ENCODE data around the gene IKBIP. TPM values are rescaled to one million over a fixed set of nuclear protein-coding genes. Genes with fewer than 3 reads are reported as not detected.

Gene IKBIP
- polyA plus RNA-seq (ENCODE audit: insufficient read length), result 25.0 TPM
- long read RNA-seq, donor 1, transcript IKBIP-201 (3 exons, 3,189 nt), result minor isoform, 10 of 27 reads
- long read RNA-seq, donor 1, transcript IKBIP-202 (3 exons, 1,645 nt), result major isoform, 15 of 27 reads
- long read RNA-seq, donor 1, partial matches to known transcripts, result 0 of 27 reads
- long read RNA-seq, donor 1, other reads (novel, unspliced or antisense), result 0 of 27 reads
- long read RNA-seq, donor 2, transcript IKBIP-202 (3 exons, 1,645 nt), result major isoform, 14 of 20 reads
- long read RNA-seq, donor 2, partial matches to known transcripts, result 0 of 20 reads
- long read RNA-seq, donor 2, other reads (novel, unspliced or antisense), result 0 of 20 reads
- long read RNA-seq, donor 3, transcript IKBIP-202 (3 exons, 1,645 nt), result major isoform, 5 of 13 reads
- long read RNA-seq, donor 3, partial matches to known transcripts, result 0 of 13 reads
- long read RNA-seq, donor 3, other reads (novel, unspliced or antisense), result 0 of 13 reads
- long read RNA-seq, donor 4, partial matches to known transcripts, result 0 of 4 reads
- long read RNA-seq, donor 4, other reads (novel, unspliced or antisense), result 0 of 4 reads
- long read RNA-seq, donor 5, transcript IKBIP-201 (3 exons, 3,189 nt), result minor isoform, 7 of 23 reads
- long read RNA-seq, donor 5, transcript IKBIP-202 (3 exons, 1,645 nt), result major isoform, 9 of 23 reads
- long read RNA-seq, donor 5, transcript IKBIP-203 (2 exons, 1,368 nt), result minor isoform, 7 of 23 reads
- long read RNA-seq, donor 5, partial matches to known transcripts, result 0 of 23 reads
- long read RNA-seq, donor 5, other reads (novel, unspliced or antisense), result 0 of 23 reads
- long read RNA-seq, donor 6, transcript IKBIP-201 (3 exons, 3,189 nt), result major isoform, 13 of 30 reads
- long read RNA-seq, donor 6, transcript IKBIP-203 (2 exons, 1,368 nt), result minor isoform, 10 of 30 reads
- long read RNA-seq, donor 6, transcript IKBIP-202 (3 exons, 1,645 nt), result minor isoform, 7 of 30 reads
- long read RNA-seq, donor 6, partial matches to known transcripts, result 0 of 30 reads
- long read RNA-seq, donor 6, other reads (novel, unspliced or antisense), result 0 of 30 reads
- long read RNA-seq, donor 7, transcript IKBIP-202 (3 exons, 1,645 nt), result minor isoform, 13 of 37 reads
- long read RNA-seq, donor 7, transcript IKBIP-201 (3 exons, 3,189 nt), result major isoform, 14 of 37 reads
- long read RNA-seq, donor 7, transcript IKBIP-203 (2 exons, 1,368 nt), result minor isoform, 10 of 37 reads
- long read RNA-seq, donor 7, partial matches to known transcripts, result 0 of 37 reads
- long read RNA-seq, donor 7, other reads (novel, unspliced or antisense), result 0 of 37 reads
- long read RNA-seq, donor 8, transcript IKBIP-202 (3 exons, 1,645 nt), result major isoform, 5 of 12 reads
- long read RNA-seq, donor 8, transcript IKBIP-201 (3 exons, 3,189 nt), result major isoform, 5 of 12 reads
- long read RNA-seq, donor 8, partial matches to known transcripts, result 0 of 12 reads
- long read RNA-seq, donor 8, other reads (novel, unspliced or antisense), result 0 of 12 reads

- peak; percentile 96 for DNase-seq
Observed at GRCh38 chr12:98644712-98645571, at the start of gene IKBIP, which contains the start of gene APAF1. IKBIP (minus strand) TSS chr12:98644788; CDS start chr12:98644701, 87 bp downstream. APAF1 (plus strand) TSS chr12:98645290; CDS start chr12:98648360, 3,070 bp downstream.

- DNase-seq, result no peak
Observed at GRCh38 chr12:98691351-98691750, 46.8 kb upstream of the IKBIP start.

- DNase-seq, result no peak
Observed at GRCh38 chr12:98686603-98687002, 42.0 kb upstream of the IKBIP start.

- DNase-seq, result no peak
Observed at GRCh38 chr12:98684199-98684598, 39.6 kb upstream of the IKBIP start.

GRCh38 chr12:98679611-98680005 lies 35.0 kb upstream of the IKBIP start:
- no peak for DNase-seq

GRCh38 chr12:98678946-98679610 lies 34.5 kb upstream of the IKBIP start:
- DNase-seq, result no peak

- no peak for DNase-seq
Observed at GRCh38 chr12:98678236-98678945, 33.8 kb upstream of the IKBIP start.

- DNase-seq, result no peak
Observed at GRCh38 chr12:98674841-98675240, 30.3 kb upstream of the IKBIP start.

GRCh38 chr12:98671459-98671858 lies 26.9 kb upstream of the IKBIP start:
- DNase-seq, result no peak

- DNase-seq, result no peak
Observed at GRCh38 chr12:98669751-98670150, 25.2 kb upstream of the IKBIP start.

GRCh38 chr12:98660521-98660920 lies 15.9 kb upstream of the IKBIP start:
- DNase-seq, result no peak

GRCh38 chr12:98656289-98657101 lies 11.9 kb upstream of the IKBIP start:
- no peak for DNase-seq

GRCh38 chr12:98653866-98654493 lies 9.4 kb upstream of the IKBIP start:
- DNase-seq, result peak; percentile 50

- DNase-seq, result no peak
Observed at GRCh38 chr12:98651328-98651727, 6.7 kb upstream of the IKBIP start.

GRCh38 chr12:98646294-98647090 lies 1.9 kb upstream of the IKBIP start:
- DNase-seq, result peak; percentile 19

GRCh38 chr12:98645572-98646067 lies 1.0 kb upstream of the IKBIP start:
- peak; percentile 19 for DNase-seq

- no peak for DNase-seq
Observed at GRCh38 chr12:98644433-98644711, 216 bp downstream of the IKBIP start.
